ENCODE measurements around the gene KRT83.
"Not testable (repeated sequence)": the region's sequence is repeated elsewhere in the genome, so short reads cannot be mapped to it uniquely, and the experiment has no call there.

Gene KRT83

GRCh38 chr12:52352951-52353350 is 31.8 kb upstream of the KRT83 start:
- DNase-seq = no peak

- peak; percentile 51 for DNase-seq
Measured at GRCh38 chr12:52351196-52352059, 30.2 kb upstream of the KRT83 start.

GRCh38 chr12:52350786-52351185 is 29.6 kb upstream of the KRT83 start:
- DNase-seq = no peak

- no peak for DNase-seq
Measured at GRCh38 chr12:52350021-52350620, 28.9 kb upstream of the KRT83 start.

- DNase-seq = no peak
Measured at GRCh38 chr12:52349196-52349595, 28.0 kb upstream of the KRT83 start.

- no peak for DNase-seq
Measured at GRCh38 chr12:52347551-52348510, 26.6 kb upstream of the KRT83 start.

GRCh38 chr12:52347016-52347415 is 25.8 kb upstream of the KRT83 start:
- no peak for DNase-seq

GRCh38 chr12:52346593-52346992 is 25.4 kb upstream of the KRT83 start:
- DNase-seq = no peak

GRCh38 chr12:52345041-52345440 is 23.8 kb upstream of the KRT83 start:
- DNase-seq = not testable (repeated sequence)

- no peak for DNase-seq
Measured at GRCh38 chr12:52344111-52344510, 22.9 kb upstream of the KRT83 start.

GRCh38 chr12:52343550-52343949 is 22.4 kb upstream of the KRT83 start:
- DNase-seq = no peak

- DNase-seq = no peak
Measured at GRCh38 chr12:52342781-52343490, 21.7 kb upstream of the KRT83 start.

- DNase-seq = no peak
Measured at GRCh38 chr12:52341066-52341580, 19.9 kb upstream of the KRT83 start.

- no peak for DNase-seq
Measured at GRCh38 chr12:52338241-52338960, 17.2 kb upstream of the KRT83 start.

GRCh38 chr12:52337054-52337453 is 15.9 kb upstream of the KRT83 start:
- no peak for DNase-seq

GRCh38 chr12:52336641-52337040 is 15.4 kb upstream of the KRT83 start:
- DNase-seq = no peak

GRCh38 chr12:52335598-52336262 is 14.5 kb upstream of the KRT83 start:
- no peak for DNase-seq

GRCh38 chr12:52334185-52334584 is 13.0 kb upstream of the KRT83 start:
- DNase-seq = no peak

GRCh38 chr12:52333321-52333720 is 12.1 kb upstream of the KRT83 start:
- no peak for DNase-seq

- DNase-seq = no peak
Measured at GRCh38 chr12:52332381-52332780, 11.2 kb upstream of the KRT83 start.

GRCh38 chr12:52331833-52332232 is 10.6 kb upstream of the KRT83 start:
- no peak for DNase-seq
